Measurements from ENCODE around the gene GLRX2. TPM values are rescaled to one million over a fixed set of nuclear protein-coding genes. Genes with fewer than 3 reads are reported as not detected.

The GLRX2 gene
- total and polyA plus RNA-seq, 7 donors = 4.2 to 23.4 (median 9.2) TPM

DNA sequence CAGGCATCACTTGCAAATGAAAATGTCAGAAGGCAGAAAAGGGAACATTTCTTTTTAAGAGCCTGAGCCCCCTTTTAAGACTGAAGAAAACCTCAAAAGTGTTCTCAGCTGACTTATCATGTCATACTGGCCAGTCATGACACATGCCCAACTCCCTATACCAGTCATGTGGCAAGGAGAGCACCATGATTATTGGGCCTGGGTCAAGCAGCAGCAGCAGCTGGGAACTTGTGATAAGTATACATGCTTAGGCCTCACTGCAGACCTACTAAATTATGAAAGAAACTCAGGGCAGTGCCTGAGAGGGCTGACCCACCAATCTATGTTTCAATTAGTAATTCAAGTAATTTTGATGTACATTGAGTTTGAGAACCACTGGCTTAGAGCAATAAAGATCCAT is 37.2 kb downstream of the GLRX2 start:
- Histone ChIP-seq H3K9me3 (no peaks in the 10 kb centered on the region), H3K36me3 (peaks cover 0 to 11% (median 0%) of the 10 kb centered on the region in 4 donors), H3K27me3 (no peaks in the 10 kb centered on the region), H3K27ac (no peak overlapping the region), H3K4me3 (no peak overlapping the region), H3K4me1 (peaks cover 0 to 29% (median 7%) of the 10 kb centered on the region in 4 donors)
- DNase-seq = no peak
- TF ChIP-seq EP300 (IDR thresholded peaks at IDR 0.05) = no peak
- TF ChIP-seq, protein P1, sequence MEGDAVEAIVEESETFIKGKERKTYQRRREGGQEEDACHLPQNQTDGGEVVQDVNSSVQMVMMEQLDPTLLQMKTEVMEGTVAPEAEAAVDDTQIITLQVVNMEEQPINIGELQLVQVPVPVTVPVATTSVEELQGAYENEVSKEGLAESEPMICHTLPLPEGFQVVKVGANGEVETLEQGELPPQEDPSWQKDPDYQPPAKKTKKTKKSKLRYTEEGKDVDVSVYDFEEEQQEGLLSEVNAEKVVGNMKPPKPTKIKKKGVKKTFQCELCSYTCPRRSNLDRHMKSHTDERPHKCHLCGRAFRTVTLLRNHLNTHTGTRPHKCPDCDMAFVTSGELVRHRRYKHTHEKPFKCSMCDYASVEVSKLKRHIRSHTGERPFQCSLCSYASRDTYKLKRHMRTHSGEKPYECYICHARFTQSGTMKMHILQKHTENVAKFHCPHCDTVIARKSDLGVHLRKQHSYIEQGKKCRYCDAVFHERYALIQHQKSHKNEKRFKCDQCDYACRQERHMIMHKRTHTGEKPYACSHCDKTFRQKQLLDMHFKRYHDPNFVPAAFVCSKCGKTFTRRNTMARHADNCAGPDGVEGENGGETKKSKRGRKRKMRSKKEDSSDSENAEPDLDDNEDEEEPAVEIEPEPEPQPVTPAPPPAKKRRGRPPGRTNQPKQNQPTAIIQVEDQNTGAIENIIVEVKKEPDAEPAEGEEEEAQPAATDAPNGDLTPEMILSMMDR (IDR thresholded peaks at IDR 0.05) = no peak
- no peak for TF ChIP-seq POLR2A (IDR thresholded peaks at IDR 0.05)
- TF ChIP-seq POLR2AphosphoS5 (IDR thresholded peaks at IDR 0.05) = no peak
- intact Hi-C loops (cut with DNase I) = no loop called here

DNA sequence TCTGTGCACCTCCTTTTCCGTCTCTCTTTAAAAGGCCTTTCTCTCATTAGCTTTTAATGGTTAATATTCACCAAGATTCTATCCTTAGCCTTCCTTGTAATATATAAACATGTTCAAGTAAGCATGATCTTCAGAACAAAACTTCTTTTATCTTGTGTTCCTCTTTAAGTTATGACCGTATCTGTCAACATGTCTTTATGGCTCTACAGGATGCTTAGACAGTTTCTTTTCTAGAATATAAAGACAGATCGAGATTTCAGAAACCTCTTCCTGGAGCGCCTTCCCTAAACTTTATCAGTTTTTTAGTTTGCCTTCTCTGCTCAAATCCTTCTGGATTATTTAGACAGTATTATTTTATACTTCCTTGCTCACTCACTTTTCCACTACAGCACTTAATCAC is 38.6 kb downstream of the GLRX2 start:
- Histone ChIP-seq H3K27me3 (no peaks in the 10 kb centered on the region), H3K4me1 (peaks cover 0 to 38% (median 16%) of the 10 kb centered on the region in 4 donors), H3K9me3 (no peaks in the 10 kb centered on the region), H3K36me3 (peaks cover 0 to 11% (median 0%) of the 10 kb centered on the region in 4 donors), H3K4me3 (no peak overlapping the region), H3K27ac (no peak overlapping the region)
- no peak for DNase-seq
- intact Hi-C loops (cut with DNase I) = no loop called here
- 30 to 69% methylated on average over 4 of the region's 4 CpGs for WGBS, 2 donors
- no peak for TF ChIP-seq EP300 (IDR thresholded peaks at IDR 0.05)

DNA sequence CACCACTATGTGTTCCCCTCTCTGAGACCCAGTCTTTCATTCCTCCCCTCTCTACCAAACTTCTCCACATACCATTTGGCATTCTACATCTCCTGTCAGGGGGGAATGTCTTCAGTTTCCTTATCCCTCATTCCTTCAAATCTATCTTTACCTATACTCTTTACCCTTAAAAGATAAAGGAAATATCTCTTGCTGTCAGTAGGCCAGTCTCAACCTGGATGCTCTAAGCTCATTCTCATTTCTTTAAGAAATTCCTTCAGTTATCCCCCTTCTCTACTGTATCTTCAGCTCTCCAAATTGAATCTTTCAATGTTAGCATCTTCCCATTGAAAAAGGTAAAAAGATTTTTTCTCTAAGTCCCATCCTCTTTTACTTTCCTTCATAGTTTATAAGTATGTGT is 39.3 kb downstream of the GLRX2 start:
- TF ChIP-seq POLR2A (IDR thresholded peaks at IDR 0.05) = no peak
- no peak overlapping the region for H3K4me3 ChIP-seq
- peaks cover 0 to 40% (median 21%) of the 10 kb centered on the region in 4 donors for H3K4me1 ChIP-seq
- peaks cover 0 to 11% (median 0%) of the 10 kb centered on the region in 4 donors for H3K36me3 ChIP-seq
- no peak for DNase-seq
- intact Hi-C loops (cut with DNase I) = no loop called here
- H3K27me3 ChIP-seq = no peaks in the 10 kb centered on the region
- H3K27ac ChIP-seq = no peak overlapping the region
- H3K9me3 ChIP-seq = no peaks in the 10 kb centered on the region

DNA sequence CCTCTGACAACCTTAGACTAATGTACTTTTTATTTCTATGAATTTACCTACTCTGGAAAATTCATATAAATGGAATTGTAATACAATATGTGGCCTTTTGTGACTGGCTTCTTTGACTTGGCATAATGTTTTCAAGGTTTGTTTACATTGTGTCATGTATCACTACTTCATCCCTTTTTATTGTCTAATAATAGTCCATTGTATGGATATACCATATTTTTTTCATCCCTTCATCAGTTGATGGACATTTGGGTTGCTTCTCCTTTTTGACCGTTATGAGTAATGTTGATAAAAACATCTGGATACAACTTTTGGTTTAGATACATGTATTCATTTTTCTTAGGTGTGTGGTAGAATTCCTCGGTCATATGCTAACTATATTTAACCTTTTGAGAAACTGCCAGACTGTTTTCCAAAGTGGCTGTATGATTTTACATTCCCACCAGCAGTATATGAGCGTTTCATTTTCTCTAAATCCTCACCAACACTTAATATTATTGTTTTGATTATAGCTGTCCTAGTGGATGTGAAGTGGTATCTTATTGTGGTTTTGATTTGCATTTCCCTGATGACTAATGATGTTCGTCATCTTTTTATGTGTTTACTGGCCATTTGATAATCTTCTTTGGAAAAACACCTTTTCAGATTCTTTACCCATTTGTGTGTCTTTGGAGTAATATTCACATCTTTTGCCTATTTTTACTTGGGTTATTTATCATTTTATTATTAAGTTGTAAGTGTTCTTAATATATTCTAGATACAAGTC is 42.3 kb downstream of the GLRX2 start:
- H3K4me1 ChIP-seq = peaks cover 0 to 41% (median 31%) of the 10 kb centered on the region in 4 donors
- no peaks in the 10 kb centered on the region for H3K27me3 ChIP-seq
- TF ChIP-seq POLR2A (IDR thresholded peaks at IDR 0.05) (no peak), EP300 (IDR thresholded peaks at IDR 0.05) (no peak), POLR2AphosphoS5 (IDR thresholded peaks at IDR 0.05) (no peak)
- TF ChIP-seq, protein P1 (IDR thresholded peaks at IDR 0.05) = no peak
- no peak for DNase-seq
- intact Hi-C loops (cut with DNase I) = loop anchor here (5.0 kb wide), 1 partner anchor 44 kb away; the partner anchor contains the start of gene GLRX2
- 89 to 92% methylated on average over 4 of the region's 4 CpGs for WGBS, 2 donors
- H3K27ac ChIP-seq = no peak overlapping the region
- H3K4me3 ChIP-seq = no peak overlapping the region
- H3K9me3 ChIP-seq = no peaks in the 10 kb centered on the region
- H3K36me3 ChIP-seq = no peaks in the 10 kb centered on the region

DNA sequence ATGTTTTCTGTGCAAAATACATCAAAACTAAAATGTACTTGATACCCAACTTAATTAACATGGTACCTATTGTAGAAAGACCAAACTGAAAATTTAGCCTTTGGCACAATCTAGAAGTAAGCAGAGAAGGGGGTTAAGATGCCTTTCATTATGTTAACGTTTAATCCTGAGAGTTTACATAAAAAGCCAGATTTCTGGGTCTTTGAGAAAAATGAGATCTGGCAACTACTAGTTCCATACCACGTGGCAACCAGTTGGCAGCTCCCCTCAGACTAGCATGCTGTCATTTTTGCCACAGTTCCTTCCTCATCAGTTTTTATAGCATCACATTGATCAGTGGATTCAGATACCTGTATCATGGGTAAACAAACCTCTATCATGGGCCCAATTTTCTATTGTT is 44.3 kb downstream of the GLRX2 start:
- no peaks in the 10 kb centered on the region for H3K36me3 ChIP-seq
- intact Hi-C loops (cut with DNase I) = loop anchor here (5.0 kb wide), 1 partner anchor 46 kb away; the partner anchor contains the start of gene GLRX2
- no peaks in the 10 kb centered on the region for H3K9me3 ChIP-seq
- H3K27me3 ChIP-seq = no peaks in the 10 kb centered on the region
- DNase-seq = no peak
- WGBS, 2 donors = 9 to 19% methylated on average over 2 of the region's 2 CpGs
- H3K4me1 ChIP-seq = peaks cover 0 to 48% (median 36%) of the 10 kb centered on the region in 4 donors
- TF ChIP-seq, protein P1 (IDR thresholded peaks at IDR 0.05) = no peak
- TF ChIP-seq EP300 (IDR thresholded peaks at IDR 0.05) (no peak), POLR2AphosphoS5 (IDR thresholded peaks at IDR 0.05) (no peak), POLR2A (IDR thresholded peaks at IDR 0.05) (no peak)
- peak overlapping the region in 2 of 4 donors; percentile 79 to 90 for H3K4me3 ChIP-seq
- H3K27ac ChIP-seq = peak overlapping the region; percentile 96 to 99 (median 99)

Data from sigmoid colon (tissue), 7 donors.